ENCODE data around the gene B4GALT1.
"Not testable (repeated sequence)": the region's sequence is repeated elsewhere in the genome, so short reads cannot be mapped to it uniquely, and the experiment has no call there.

The B4GALT1 gene

GRCh38 chr9:33161589-33162132 is 5.5 kb downstream of the B4GALT1 start:
- DNase-seq (ENCODE audit: low spot score) = no peak

- DNase-seq (ENCODE audit: low spot score) = peak; percentile 83
Observed at GRCh38 chr9:33161011-33161588, 6.0 kb downstream of the B4GALT1 start.

- not testable (repeated sequence) for DNase-seq (ENCODE audit: low spot score)
Observed at GRCh38 chr9:33160446-33160845, 6.7 kb downstream of the B4GALT1 start.

GRCh38 chr9:33159777-33160127 is 7.4 kb downstream of the B4GALT1 start:
- no peak for DNase-seq (ENCODE audit: low spot score)

- no peak for DNase-seq (ENCODE audit: low spot score)
Observed at GRCh38 chr9:33158843-33159776, 8.0 kb downstream of the B4GALT1 start.

- no peak for DNase-seq (ENCODE audit: low spot score)
Observed at GRCh38 chr9:33157960-33158842, 8.9 kb downstream of the B4GALT1 start.

- DNase-seq (ENCODE audit: low spot score) = no peak
Observed at GRCh38 chr9:33155393-33155792, 11.7 kb downstream of the B4GALT1 start.

GRCh38 chr9:33154371-33154770 is 12.8 kb downstream of the B4GALT1 start:
- DNase-seq (ENCODE audit: low spot score) = no peak

GRCh38 chr9:33153666-33154065 is 13.5 kb downstream of the B4GALT1 start:
- DNase-seq (ENCODE audit: low spot score) = no peak

GRCh38 chr9:33153001-33153400 is 14.1 kb downstream of the B4GALT1 start:
- no peak for DNase-seq (ENCODE audit: low spot score)

GRCh38 chr9:33151601-33152000 is 15.5 kb downstream of the B4GALT1 start:
- no peak for DNase-seq (ENCODE audit: low spot score)

GRCh38 chr9:33151007-33151557 is 16.1 kb downstream of the B4GALT1 start:
- DNase-seq (ENCODE audit: low spot score) = peak; percentile 60

- no peak for DNase-seq (ENCODE audit: low spot score)
Observed at GRCh38 chr9:33148367-33149014, 18.6 kb downstream of the B4GALT1 start.

GRCh38 chr9:33147416-33148169 is 19.5 kb downstream of the B4GALT1 start:
- peak; percentile 3 for DNase-seq (ENCODE audit: low spot score)

GRCh38 chr9:33146298-33146697 is 20.8 kb downstream of the B4GALT1 start:
- peak; percentile 14 for DNase-seq (ENCODE audit: low spot score)

- peak; percentile 51 for DNase-seq (ENCODE audit: low spot score)
Observed at GRCh38 chr9:33144551-33144950, 22.6 kb downstream of the B4GALT1 start.

GRCh38 chr9:33143241-33143661 is 23.9 kb downstream of the B4GALT1 start:
- peak; percentile 30 for DNase-seq (ENCODE audit: low spot score)

GRCh38 chr9:33142535-33142934 is 24.6 kb downstream of the B4GALT1 start:
- peak; percentile 26 for DNase-seq (ENCODE audit: low spot score)

GRCh38 chr9:33140401-33141360 is 26.5 kb downstream of the B4GALT1 start:
- peak; percentile 66 for DNase-seq (ENCODE audit: low spot score)
